Naive thymus-derived CD4-positive, alpha-beta T cell (primary cell): ENCODE data around the gene PFKL. TPM values are rescaled to one million over a fixed set of nuclear protein-coding genes. Genes with fewer than 3 reads are reported as not detected.

ENCODE experiments used
- ATAC-seq: fragments of 150-1000 bp; cut with Tn5 transposase; 2 replicates; pipeline ENCODE4 v1.10.0; 2021; ENCODE audit warnings: mild to moderate bottlenecking, moderate library complexity
- CTCF ChIA-PET: fragments of 350-600 bp; sonication (Branson Sonifier 250); formaldehyde crosslinking; loops from one replicate; lab custom pipeline; 2021; ENCODE audit warnings: antibody characterized with exemption; lab: Charles Lee
- POLR2A ChIA-PET: fragments of 350-600 bp; sonication (Branson Sonifier 250); formaldehyde crosslinking; loops from one replicate; lab custom pipeline; 2021; ENCODE audit warnings: antibody characterized with exemption, inconsistent platforms; lab: Charles Lee
- DNase-seq, 9 donors: peaks; one replicate each; pipeline versions ENCODE4 v3.0.0 to v3.0.0-alpha.2; 2020 to 2022; ENCODE audit warnings: mixed read lengths in 1 of 9
- H3K27ac ChIP-seq: one replicate; pipeline ENCODE4 v1.7.0; 2013; ENCODE audit warnings: mild to moderate bottlenecking, low read depth, low read length, moderate library complexity
- H3K27me3 ChIP-seq, 2 donors: one replicate each; pipeline ENCODE4 v1.7.0; 2013; ENCODE audit warnings: low read length in 2 of 2, mild to moderate bottlenecking in 2 of 2, moderate library complexity in 2 of 2; ENCODE audit not compliant: control insufficient read depth in 2 of 2, insufficient read depth in 2 of 2
- H3K36me3 ChIP-seq, 3 experiments: 1 replicate in 2 of 3; 2 replicates in 1 of 3; pipeline ENCODE4 v1.7.0; 2013; ENCODE audit warnings: low read length in 3 of 3, mild to moderate bottlenecking in 3 of 3, moderate library complexity in 1 of 3; ENCODE audit not compliant: insufficient read depth in 3 of 3, control insufficient read depth in 2 of 3
- H3K4me1 ChIP-seq, 2 donors: one replicate each; pipeline ENCODE4 v1.7.0; 2013; ENCODE audit warnings: low read length in 2 of 2, mild to moderate bottlenecking in 2 of 2, moderate library complexity in 1 of 2; ENCODE audit not compliant: control insufficient read depth in 2 of 2, insufficient read depth in 2 of 2
- H3K4me3 ChIP-seq: 2 replicates; pipeline ENCODE4 v1.7.0; 2013; ENCODE audit warnings: mild to moderate bottlenecking, low read length
- H3K9me3 ChIP-seq, 3 experiments: 1 replicate in 2 of 3; 2 replicates in 1 of 3; pipeline ENCODE4 v1.7.0; 2013; ENCODE audit warnings: low read length in 3 of 3; ENCODE audit not compliant: control insufficient read depth in 2 of 3
- H3K27ac Mint-ChIP-seq, 9 donors: one replicate each; pipeline ENCODE4 v1.8.0; 2020 to 2022; ENCODE audit warnings: mixed read lengths in 9 of 9, mild to moderate bottlenecking in 8 of 9, moderate library complexity in 5 of 9, inconsistent platforms in 2 of 9
- H3K27me3 Mint-ChIP-seq, 5 donors: one replicate each; pipeline ENCODE4 v1.8.0; 2021 to 2022; ENCODE audit warnings: mixed read lengths in 5 of 5, mild to moderate bottlenecking in 1 of 5
- H3K36me3 Mint-ChIP-seq, 5 donors: one replicate each; pipeline ENCODE4 v1.8.0; 2020 to 2022; ENCODE audit warnings: mixed read lengths in 5 of 5, mild to moderate bottlenecking in 3 of 5, inconsistent platforms in 1 of 5
- H3K4me1 Mint-ChIP-seq, 7 donors: one replicate each; pipeline ENCODE4 v1.8.0; 2020 to 2022; ENCODE audit warnings: mixed read lengths in 7 of 7, mild to moderate bottlenecking in 3 of 7, inconsistent platforms in 1 of 7
- H3K4me3 Mint-ChIP-seq, 10 donors: one replicate each; pipeline ENCODE4 v1.8.0; 2020 to 2022; ENCODE audit warnings: mild to moderate bottlenecking in 10 of 10, mixed read lengths in 10 of 10, moderate library complexity in 6 of 10, inconsistent platforms in 2 of 10
- H3K9me3 Mint-ChIP-seq, 11 donors: one replicate each; pipeline ENCODE4 v1.8.0; 2020 to 2022; ENCODE audit warnings: mixed read lengths in 11 of 11, mild to moderate bottlenecking in 4 of 11, inconsistent platforms in 1 of 11, moderate library complexity in 1 of 11
- intact Hi-C, 2 donors: fragments of 100-400 bp; cut with micrococcal nuclease; formaldehyde crosslinking; loops; one replicate each; pipeline ENCODE4 v1.15.1; 2023
- polyA plus RNA-seq, 2 donors: library from polyadenylated mRNA; unstranded; fragments of 300-500 nt; fragmentation: Illumina TruSeq; gene quantifications; one replicate each; pipeline ENCODE4 v1.2.3, GENCODE V29; 2021
- total RNA-seq, 6 experiments: library from RNA in 5 of 6; stranded (reverse) in 5 of 6; gene quantifications; 1 replicate in 5 of 6; 2 replicates in 1 of 6; pipeline ENCODE4 v1.2.3 and lab custom pipeline; 2021 to 2026

Gene PFKL
- total and polyA plus RNA-seq, 7 experiments from 2014 or later = 75.0 to 196 (median 109) TPM

GRCh38 chr21:44306936-44307704 is 7.3 kb downstream of the PFKL start:
- H3K27ac Mint-ChIP-seq = peak overlapping the region in 3 of 9 donors; percentile 51 to 63 (median 59)
- Histone ChIP-seq H3K27ac (no peak overlapping the region), H3K36me3 (peaks cover 7 to 64% (median 9%) of the 10 kb centered on the region in 3 experiments), H3K4me3 (no peak overlapping the region), H3K4me1 (peaks cover 7 to 21% of the 10 kb centered on the region in 2 donors), H3K9me3 (no peaks in the 10 kb centered on the region), H3K27me3 (no peaks in the 10 kb centered on the region)
- CTCF ChIA-PET = interaction anchor here (1.8 kb wide), 1 partner anchor 9 kb away, joined by 5 read pairs; no protein-coding TSS in a partner anchor
- H3K9me3 Mint-ChIP-seq = peaks cover 0 to 2% (median 0%) of the 10 kb centered on the region in 11 donors
- no peak for ATAC-seq
- no peak for DNase-seq
- no peak overlapping the region for H3K4me3 Mint-ChIP-seq
- H3K4me1 Mint-ChIP-seq = peaks cover 20 to 38% (median 32%) of the 10 kb centered on the region in 7 donors
- POLR2A ChIA-PET = no interaction called here
- H3K36me3 Mint-ChIP-seq = peaks cover 6 to 16% (median 7%) of the 10 kb centered on the region in 5 donors
- intact Hi-C loops = no loop called here
- H3K27me3 Mint-ChIP-seq = no peaks in the 10 kb centered on the region

- Histone ChIP-seq H3K27ac (no peak overlapping the region), H3K4me3 (no peak overlapping the region), H3K4me1 (no peaks in the 10 kb centered on the region), H3K27me3 (no peaks in the 10 kb centered on the region), H3K36me3 (peaks cover 7 to 90% (median 14%) of the 10 kb centered on the region in 3 experiments), H3K9me3 (no peaks in the 10 kb centered on the region)
- intact Hi-C loops = no loop called here
- Mint-ChIP-seq H3K4me1 (peaks cover 1 to 15% (median 7%) of the 10 kb centered on the region in 7 donors), H3K4me3 (no peak overlapping the region), H3K36me3 (peaks cover 6 to 12% (median 7%) of the 10 kb centered on the region in 5 donors), H3K27me3 (no peaks in the 10 kb centered on the region), H3K9me3 (no peaks in the 10 kb centered on the region), H3K27ac (peak overlapping the region in 4 of 9 donors; percentile 3 to 63 (median 50))
- DNase-seq (no peak), ATAC-seq (no peak)
- CTCF ChIA-PET = no interaction called here
- POLR2A ChIA-PET = no interaction called here
Measured at GRCh38 chr21:44310628-44311507, 11.0 kb downstream of the PFKL start.

- H3K36me3 Mint-ChIP-seq = peaks cover 6 to 15% (median 7%) of the 10 kb centered on the region in 5 donors
- H3K27me3 Mint-ChIP-seq = no peaks in the 10 kb centered on the region
- Histone ChIP-seq H3K27me3 (no peaks in the 10 kb centered on the region), H3K9me3 (no peaks in the 10 kb centered on the region), H3K4me1 (no peaks in the 10 kb centered on the region), H3K27ac (no peak overlapping the region), H3K4me3 (no peak overlapping the region), H3K36me3 (peaks cover 7 to 90% (median 14%) of the 10 kb centered on the region in 3 experiments)
- ChIA-PET POLR2A (no interaction called here), CTCF (no interaction called here)
- no peak overlapping the region for H3K4me3 Mint-ChIP-seq
- DNase-seq (no peak), ATAC-seq (no peak)
- H3K9me3 Mint-ChIP-seq = no peaks in the 10 kb centered on the region
- peaks cover 0 to 15% (median 7%) of the 10 kb centered on the region in 7 donors for H3K4me1 Mint-ChIP-seq
- no peak overlapping the region for H3K27ac Mint-ChIP-seq
- intact Hi-C loops = no loop called here
Measured at GRCh38 chr21:44312089-44312488, 12.2 kb downstream of the PFKL start.

DNA sequence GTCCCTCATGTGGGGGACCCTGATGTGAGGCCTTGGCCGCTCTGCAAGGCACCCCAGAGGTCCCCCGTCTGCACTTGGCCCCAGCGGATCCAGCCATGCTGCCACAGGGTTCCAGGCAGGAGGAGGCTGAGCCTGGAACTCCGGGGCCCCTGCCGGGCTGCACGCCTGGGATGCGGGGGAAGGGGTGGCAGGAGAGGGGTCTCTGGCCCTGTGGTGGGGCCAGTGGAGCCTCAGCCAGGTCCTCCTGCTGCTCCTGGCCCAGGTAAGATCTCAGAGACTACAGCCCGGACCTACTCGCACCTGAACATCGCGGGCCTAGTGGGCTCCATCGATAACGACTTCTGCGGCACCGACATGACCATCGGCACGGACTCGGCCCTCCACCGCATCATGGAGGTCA is 12.9 kb downstream of the PFKL start:
- Mint-ChIP-seq H3K9me3 (no peaks in the 10 kb centered on the region), H3K27me3 (no peaks in the 10 kb centered on the region), H3K4me3 (no peak overlapping the region), H3K4me1 (peaks cover 0 to 15% (median 6%) of the 10 kb centered on the region in 7 donors), H3K36me3 (peaks cover 6 to 13% (median 7%) of the 10 kb centered on the region in 5 donors), H3K27ac (no peak overlapping the region)
- Histone ChIP-seq H3K9me3 (no peaks in the 10 kb centered on the region), H3K27me3 (no peaks in the 10 kb centered on the region), H3K4me3 (no peak overlapping the region), H3K36me3 (peaks cover 7 to 90% (median 14%) of the 10 kb centered on the region in 3 experiments), H3K27ac (no peak overlapping the region), H3K4me1 (no peaks in the 10 kb centered on the region)
- ATAC-seq = no peak
- intact Hi-C loops = no loop called here
- POLR2A ChIA-PET = no interaction called here
- CTCF ChIA-PET = no interaction called here
- DNase-seq = no peak

DNA sequence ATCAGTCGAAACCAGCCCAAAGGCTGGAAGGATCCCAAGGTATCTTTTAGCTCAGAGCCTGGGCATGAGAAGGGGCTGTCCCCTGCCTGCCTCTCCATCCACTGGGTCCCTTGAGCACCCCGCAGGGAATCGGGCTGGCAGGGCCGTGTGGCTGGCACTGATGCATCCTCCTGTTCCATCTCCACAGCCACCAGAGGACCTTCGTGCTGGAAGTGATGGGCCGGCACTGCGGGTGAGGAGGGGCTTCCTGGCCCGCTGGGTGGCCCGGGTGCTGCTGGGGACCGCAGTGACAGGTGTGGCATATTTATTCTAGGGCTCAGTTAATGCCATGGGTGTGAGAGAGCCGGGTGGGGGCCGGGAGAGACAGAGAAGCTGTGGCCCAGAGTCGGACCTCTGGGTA is 13.6 kb downstream of the PFKL start:
- ATAC-seq (no peak), DNase-seq (no peak)
- peaks cover 6 to 9% (median 7%) of the 10 kb centered on the region in 5 donors for H3K36me3 Mint-ChIP-seq
- H3K9me3 Mint-ChIP-seq = no peaks in the 10 kb centered on the region
- H3K36me3 ChIP-seq = peaks cover 7 to 92% (median 14%) of the 10 kb centered on the region in 3 experiments
- POLR2A ChIA-PET = no interaction called here
- intact Hi-C loops = no loop called here
- no peaks in the 10 kb centered on the region for H3K9me3 ChIP-seq
- no peak overlapping the region for H3K4me3 ChIP-seq
- H3K27ac ChIP-seq = no peak overlapping the region
- H3K4me3 Mint-ChIP-seq = no peak overlapping the region
- H3K4me1 ChIP-seq = no peaks in the 10 kb centered on the region
- CTCF ChIA-PET = no interaction called here
- H3K27ac Mint-ChIP-seq = peak overlapping the region in 1 of 9 donors; percentile 46
- H3K4me1 Mint-ChIP-seq = peaks cover 0 to 15% (median 0%) of the 10 kb centered on the region in 7 donors
- H3K27me3 Mint-ChIP-seq = no peaks in the 10 kb centered on the region
- no peaks in the 10 kb centered on the region for H3K27me3 ChIP-seq

GRCh38 chr21:44314128-44314527 is 14.3 kb downstream of the PFKL start:
- Mint-ChIP-seq H3K27me3 (no peaks in the 10 kb centered on the region), H3K9me3 (no peaks in the 10 kb centered on the region), H3K4me1 (peaks cover 0 to 15% (median 0%) of the 10 kb centered on the region in 7 donors), H3K27ac (no peak overlapping the region), H3K4me3 (no peak overlapping the region), H3K36me3 (peaks cover 6 to 9% (median 7%) of the 10 kb centered on the region in 5 donors)
- POLR2A ChIA-PET = no interaction called here
- H3K9me3 ChIP-seq = no peaks in the 10 kb centered on the region
- no peaks in the 10 kb centered on the region for H3K27me3 ChIP-seq
- H3K27ac ChIP-seq = no peak overlapping the region
- no peak overlapping the region for H3K4me3 ChIP-seq
- no peaks in the 10 kb centered on the region for H3K4me1 ChIP-seq
- H3K36me3 ChIP-seq = peaks cover 7 to 97% (median 14%) of the 10 kb centered on the region in 3 experiments
- CTCF ChIA-PET = no interaction called here
- ATAC-seq = no peak
- no peak for DNase-seq
- intact Hi-C loops = no loop called here
